Dendritic cell treated with granulocyte-macrophage colony-stimulating factor and Interleukin-4, amounts not matched to agents 40 ng/mL and 50 ng/mL, for 4 days (primary cell): Measurements from ENCODE around the gene NFAT5.

Experiments used
- H3K27ac Mint-ChIP-seq: one replicate; pipeline ENCODE4 v1.8.0; 2022; ENCODE audit warnings: mild to moderate bottlenecking, mixed read lengths
- H3K27me3 Mint-ChIP-seq: one replicate; pipeline ENCODE4 v1.8.0; 2022; ENCODE audit warnings: mild to moderate bottlenecking, mixed read lengths
- H3K36me3 Mint-ChIP-seq: one replicate; pipeline ENCODE4 v1.8.0; 2022; ENCODE audit warnings: low read depth, mixed read lengths
- H3K4me1 Mint-ChIP-seq: one replicate; pipeline ENCODE4 v1.8.0; 2022; ENCODE audit warnings: low read depth, mixed read lengths
- H3K4me3 Mint-ChIP-seq: one replicate; pipeline ENCODE4 v1.8.0; 2022; ENCODE audit warnings: mild to moderate bottlenecking, moderate library complexity, mixed read lengths
- H3K9me3 Mint-ChIP-seq: one replicate; pipeline ENCODE4 v1.8.0; 2022; ENCODE audit warnings: mixed read lengths
- intact Hi-C: fragments of 100-400 bp; cut with micrococcal nuclease; formaldehyde crosslinking; loops from one replicate; pipeline ENCODE4 v1.15.0; 2022

NFAT5 gene

GRCh38 chr16:69703638-69704037 is 137.9 kb downstream of the NFAT5 start:
- Mint-ChIP-seq H3K4me3 (no peak overlapping the region), H3K4me1 (no peaks in the 10 kb centered on the region), H3K36me3 (peaks cover 59% of the 10 kb centered on the region), H3K9me3 (no peaks in the 10 kb centered on the region), H3K27me3 (no peaks in the 10 kb centered on the region), H3K27ac (no peak overlapping the region)
- intact Hi-C loops: no loop called here

GRCh38 chr16:69706256-69706974 is 140.6 kb downstream of the NFAT5 start:
- peaks cover 47% of the 10 kb centered on the region for H3K36me3 Mint-ChIP-seq
- no peaks in the 10 kb centered on the region for H3K27me3 Mint-ChIP-seq
- H3K4me1 Mint-ChIP-seq: no peaks in the 10 kb centered on the region
- H3K4me3 Mint-ChIP-seq: no peak overlapping the region
- H3K9me3 Mint-ChIP-seq: no peaks in the 10 kb centered on the region
- intact Hi-C loops: no loop called here
- no peak overlapping the region for H3K27ac Mint-ChIP-seq

GRCh38 chr16:69706975-69707340 is 141.2 kb downstream of the NFAT5 start:
- Mint-ChIP-seq H3K4me1 (no peaks in the 10 kb centered on the region), H3K4me3 (no peak overlapping the region), H3K9me3 (no peaks in the 10 kb centered on the region), H3K27me3 (no peaks in the 10 kb centered on the region), H3K27ac (no peak overlapping the region), H3K36me3 (peaks cover 51% of the 10 kb centered on the region)
- intact Hi-C loops: no loop called here

GRCh38 chr16:69707920-69708683 is 142.3 kb downstream of the NFAT5 start:
- Mint-ChIP-seq H3K36me3 (peaks cover 61% of the 10 kb centered on the region), H3K9me3 (no peaks in the 10 kb centered on the region), H3K4me3 (no peak overlapping the region), H3K27ac (no peak overlapping the region), H3K4me1 (no peaks in the 10 kb centered on the region), H3K27me3 (no peaks in the 10 kb centered on the region)
- intact Hi-C loops: no loop called here

GRCh38 chr16:69709456-69710084 is 143.8 kb downstream of the NFAT5 start:
- H3K9me3 Mint-ChIP-seq: no peaks in the 10 kb centered on the region
- H3K27me3 Mint-ChIP-seq: no peaks in the 10 kb centered on the region
- no peak overlapping the region for H3K4me3 Mint-ChIP-seq
- intact Hi-C loops: loop anchor here (1.0 kb wide), 1 partner anchor 45 kb away; the partner anchor contains the start of gene NOB1
- H3K36me3 Mint-ChIP-seq: peaks cover 62% of the 10 kb centered on the region
- H3K4me1 Mint-ChIP-seq: no peaks in the 10 kb centered on the region
- no peak overlapping the region for H3K27ac Mint-ChIP-seq

GRCh38 chr16:69711115-69711740 is 145.5 kb downstream of the NFAT5 start:
- H3K4me3 Mint-ChIP-seq: no peak overlapping the region
- H3K27me3 Mint-ChIP-seq: no peaks in the 10 kb centered on the region
- peaks cover 65% of the 10 kb centered on the region for H3K36me3 Mint-ChIP-seq
- H3K9me3 Mint-ChIP-seq: no peaks in the 10 kb centered on the region
- no peaks in the 10 kb centered on the region for H3K4me1 Mint-ChIP-seq
- no peak overlapping the region for H3K27ac Mint-ChIP-seq
- intact Hi-C loops: no loop called here

- H3K4me3 Mint-ChIP-seq: no peak overlapping the region
- peaks cover 67% of the 10 kb centered on the region for H3K36me3 Mint-ChIP-seq
- no peaks in the 10 kb centered on the region for H3K4me1 Mint-ChIP-seq
- H3K9me3 Mint-ChIP-seq: no peaks in the 10 kb centered on the region
- no peaks in the 10 kb centered on the region for H3K27me3 Mint-ChIP-seq
- intact Hi-C loops: no loop called here
- H3K27ac Mint-ChIP-seq: no peak overlapping the region
Measured at GRCh38 chr16:69712277-69712676, 146.5 kb downstream of the NFAT5 start.

GRCh38 chr16:69712914-69713581 is 147.3 kb downstream of the NFAT5 start:
- intact Hi-C loops: no loop called here
- Mint-ChIP-seq H3K9me3 (no peaks in the 10 kb centered on the region), H3K36me3 (peaks cover 61% of the 10 kb centered on the region), H3K27ac (no peak overlapping the region), H3K27me3 (no peaks in the 10 kb centered on the region), H3K4me3 (no peak overlapping the region), H3K4me1 (no peaks in the 10 kb centered on the region)

GRCh38 chr16:69717066-69717465 is 151.3 kb downstream of the NFAT5 start:
- Mint-ChIP-seq H3K9me3 (no peaks in the 10 kb centered on the region), H3K27me3 (no peaks in the 10 kb centered on the region), H3K4me1 (no peaks in the 10 kb centered on the region), H3K27ac (no peak overlapping the region), H3K4me3 (no peak overlapping the region), H3K36me3 (peaks cover 38% of the 10 kb centered on the region)
- intact Hi-C loops: no loop called here

GRCh38 chr16:69718111-69718764 is 152.5 kb downstream of the NFAT5 start:
- Mint-ChIP-seq H3K27ac (no peak overlapping the region), H3K4me1 (no peaks in the 10 kb centered on the region), H3K4me3 (no peak overlapping the region), H3K9me3 (no peaks in the 10 kb centered on the region), H3K36me3 (peaks cover 29% of the 10 kb centered on the region), H3K27me3 (no peaks in the 10 kb centered on the region)
- intact Hi-C loops: no loop called here

- Mint-ChIP-seq H3K27me3 (no peaks in the 10 kb centered on the region), H3K36me3 (peaks cover 11% of the 10 kb centered on the region), H3K4me3 (no peak overlapping the region), H3K4me1 (peaks cover 14% of the 10 kb centered on the region), H3K9me3 (no peaks in the 10 kb centered on the region), H3K27ac (no peak overlapping the region)
- intact Hi-C loops: no loop called here
Measured at GRCh38 chr16:69720822-69721430, 155.2 kb downstream of the NFAT5 start.

GRCh38 chr16:69721441-69721957 is 155.7 kb downstream of the NFAT5 start:
- peaks cover 16% of the 10 kb centered on the region for H3K36me3 Mint-ChIP-seq
- H3K4me3 Mint-ChIP-seq: no peak overlapping the region
- no peak overlapping the region for H3K27ac Mint-ChIP-seq
- intact Hi-C loops: no loop called here
- H3K4me1 Mint-ChIP-seq: peaks cover 18% of the 10 kb centered on the region
- no peaks in the 10 kb centered on the region for H3K27me3 Mint-ChIP-seq
- no peaks in the 10 kb centered on the region for H3K9me3 Mint-ChIP-seq

GRCh38 chr16:69724414-69724873 is 158.7 kb downstream of the NFAT5 start:
- intact Hi-C loops: no loop called here
- no peak overlapping the region for H3K4me3 Mint-ChIP-seq
- H3K9me3 Mint-ChIP-seq: no peaks in the 10 kb centered on the region
- H3K4me1 Mint-ChIP-seq: peaks cover 34% of the 10 kb centered on the region
- H3K27me3 Mint-ChIP-seq: no peaks in the 10 kb centered on the region
- H3K36me3 Mint-ChIP-seq: peaks cover 11% of the 10 kb centered on the region
- no peak overlapping the region for H3K27ac Mint-ChIP-seq
